HG02981 (cell line): ENCODE results near the gene SYNGR2.
A peak's percentile ranks its signal among the peaks of the same experiment; 100 is the strongest.

Source experiments
- ATAC-seq: cut with Tn5 transposase; IDR thresholded peaks from one replicate; pipeline ENCODE4 v1.9.1; 2021; ENCODE audit warnings: mild to moderate bottlenecking, moderate library complexity; ENCODE audit not compliant: unreplicated experiment

SYNGR2 gene, protein sequence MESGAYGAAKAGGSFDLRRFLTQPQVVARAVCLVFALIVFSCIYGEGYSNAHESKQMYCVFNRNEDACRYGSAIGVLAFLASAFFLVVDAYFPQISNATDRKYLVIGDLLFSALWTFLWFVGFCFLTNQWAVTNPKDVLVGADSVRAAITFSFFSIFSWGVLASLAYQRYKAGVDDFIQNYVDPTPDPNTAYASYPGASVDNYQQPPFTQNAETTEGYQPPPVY

GRCh38 chr17:78168242-78168902 is at the start of gene SYNGR2:
SYNGR2 (plus strand) TSS chr17:78168581; CDS start chr17:78168617, 36 bp downstream.
- ATAC-seq, result peak; percentile 41

DNA sequence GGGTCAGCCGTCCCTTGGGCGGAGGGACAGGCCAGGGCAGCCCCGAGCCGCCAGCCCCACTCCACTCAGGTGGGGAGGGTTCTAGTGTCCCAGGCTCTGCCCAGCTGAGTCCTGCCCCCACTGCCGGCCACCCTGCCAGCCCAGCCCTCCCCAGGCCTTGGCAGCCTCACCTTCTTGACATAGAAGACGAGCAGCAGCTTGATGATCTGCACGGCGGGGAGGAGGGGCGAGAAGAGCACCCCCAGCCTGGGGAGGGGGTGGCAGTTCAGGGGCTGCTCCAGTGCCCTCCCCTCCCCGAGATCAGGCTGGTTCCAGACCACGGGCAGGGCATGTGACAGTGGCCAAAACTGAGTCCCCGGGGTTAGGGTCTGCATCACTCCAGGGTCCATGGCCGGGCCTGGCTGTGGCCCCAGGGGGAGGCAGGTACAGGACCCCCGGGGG is 49.6 kb upstream of the SYNGR2 start:
- ATAC-seq, result no peak

GRCh38 chr17:78120537-78120936 is 47.8 kb upstream of the SYNGR2 start:
- no peak for ATAC-seq

- no peak for ATAC-seq
These were observed 47.2 kb upstream of the SYNGR2 start for GRCh38 chr17:78120971-78121800.

- ATAC-seq, result no peak
These were observed 46.6 kb upstream of the SYNGR2 start for GRCh38 chr17:78121801-78122215.

DNA sequence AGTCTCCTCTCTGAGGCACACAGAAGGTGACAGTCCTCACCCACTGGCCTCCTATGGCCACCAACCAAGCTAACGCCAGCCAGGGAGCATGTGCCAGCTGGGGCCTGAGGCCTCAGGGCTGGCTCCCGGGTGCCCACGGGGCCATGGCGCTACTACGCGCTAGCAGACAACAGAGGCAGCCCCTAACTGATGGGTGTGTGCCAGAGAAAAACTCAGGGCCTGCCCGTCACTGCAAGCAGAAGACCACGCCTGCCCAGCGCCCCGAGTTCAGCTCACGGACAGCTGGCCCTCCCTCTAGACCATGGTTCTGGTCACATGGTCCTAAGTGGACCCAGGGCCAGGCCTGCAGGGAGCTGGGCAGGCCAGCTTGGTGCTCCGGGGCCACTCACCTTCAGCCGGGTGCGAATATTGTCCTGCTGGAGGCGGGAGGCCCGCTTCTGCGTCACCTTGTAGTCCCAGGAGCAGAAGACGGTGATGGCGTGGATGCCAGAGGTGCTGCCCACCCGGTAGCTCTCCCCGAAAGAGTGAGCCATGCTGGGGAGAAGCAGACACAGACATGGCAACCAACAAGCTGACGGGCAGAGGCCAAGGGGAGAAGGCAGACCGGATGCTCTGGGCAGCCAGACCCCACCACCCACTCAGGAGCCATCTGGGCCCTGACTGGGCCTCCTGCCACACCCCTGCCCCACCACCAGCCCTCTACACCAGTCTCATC is 46.0 kb upstream of the SYNGR2 start:
- no peak for ATAC-seq

DNA sequence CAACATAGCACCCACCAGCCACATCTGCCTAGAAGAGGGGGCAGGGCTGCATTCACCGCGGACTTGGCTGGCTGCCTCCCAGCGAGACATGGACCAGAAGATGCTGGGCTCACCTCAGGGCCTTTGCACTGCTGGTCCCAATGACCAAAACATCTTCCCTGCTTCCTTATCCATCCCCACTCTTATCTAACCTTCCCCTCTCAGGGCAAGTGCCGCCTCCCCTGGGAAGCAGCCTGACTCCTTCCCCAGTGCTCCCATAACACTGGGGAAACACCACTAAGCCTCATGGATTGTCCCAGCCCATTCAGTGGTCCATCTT is 45.5 kb upstream of the SYNGR2 start:
- no peak for ATAC-seq

DNA sequence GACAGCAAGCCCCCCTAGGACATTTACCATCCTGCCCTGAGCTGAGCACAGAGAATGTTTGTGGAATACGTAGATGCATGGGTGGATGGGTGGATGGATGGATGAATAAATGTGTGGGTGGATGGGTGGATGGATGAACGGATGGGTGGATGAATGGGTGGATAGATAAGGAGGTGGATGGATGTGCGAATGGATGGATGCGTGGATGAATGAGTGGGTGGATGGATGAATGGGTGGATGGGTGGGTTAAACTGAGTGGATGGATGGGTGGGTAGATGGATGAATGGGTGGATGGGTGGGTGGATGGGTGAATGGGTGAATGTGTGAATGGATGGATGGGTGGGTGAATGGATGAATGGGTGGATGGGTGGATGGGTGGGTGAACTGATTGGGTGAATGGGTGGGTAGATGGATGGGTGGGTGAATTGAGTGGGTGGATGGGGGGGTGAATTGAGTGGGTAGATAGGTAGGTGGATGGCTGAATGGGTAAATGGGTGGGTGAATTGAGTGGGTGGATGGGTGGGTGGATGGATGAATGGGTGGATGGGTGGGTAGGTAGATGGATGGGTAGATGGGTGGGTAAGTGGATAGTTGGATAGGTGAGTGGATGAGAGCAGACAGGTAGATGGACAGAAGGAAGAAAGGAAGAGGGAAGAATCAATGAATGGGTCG is 45.0 kb upstream of the SYNGR2 start:
- no peak for ATAC-seq

DNA sequence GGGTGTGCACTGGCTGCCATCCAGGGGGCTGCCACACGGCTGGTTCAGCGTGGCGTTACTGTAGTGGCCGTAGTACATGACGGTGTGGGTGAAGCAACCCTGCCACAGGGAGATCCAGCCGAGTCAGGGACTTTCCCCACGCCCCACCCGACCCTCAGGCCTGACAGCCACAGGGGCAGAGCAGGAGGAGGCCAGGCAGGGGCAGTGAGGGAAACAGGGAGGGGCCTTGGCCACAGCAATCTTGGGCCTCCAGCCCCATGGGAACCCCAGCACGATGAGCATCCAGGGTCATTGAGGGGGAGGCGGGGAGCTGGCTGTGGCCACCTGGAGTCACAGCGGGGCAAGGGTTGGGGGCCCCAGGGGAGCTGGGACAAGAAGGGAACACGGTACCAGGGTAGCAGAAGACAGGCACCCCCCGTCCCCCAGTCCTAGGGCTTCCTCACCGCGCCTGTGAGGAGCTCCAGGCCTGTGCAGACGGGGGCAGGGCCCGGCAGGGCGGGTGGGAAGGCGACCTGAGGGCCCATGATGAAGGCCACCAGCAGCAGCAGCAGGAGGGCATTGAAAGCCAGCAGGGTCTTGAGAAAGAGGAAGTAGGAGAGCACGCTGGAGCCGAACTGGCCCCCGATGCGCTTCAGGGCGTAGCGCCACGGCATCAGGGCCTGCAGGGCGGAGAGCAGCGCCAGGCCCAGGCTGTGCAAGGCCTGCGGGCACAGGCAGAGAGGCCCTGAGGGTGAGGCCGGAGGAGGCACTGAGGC is 44.1 kb upstream of the SYNGR2 start:
- ATAC-seq, result peak; percentile 30

- no peak for ATAC-seq
These were observed 43.6 kb upstream of the SYNGR2 start for GRCh38 chr17:78124836-78125137.

DNA sequence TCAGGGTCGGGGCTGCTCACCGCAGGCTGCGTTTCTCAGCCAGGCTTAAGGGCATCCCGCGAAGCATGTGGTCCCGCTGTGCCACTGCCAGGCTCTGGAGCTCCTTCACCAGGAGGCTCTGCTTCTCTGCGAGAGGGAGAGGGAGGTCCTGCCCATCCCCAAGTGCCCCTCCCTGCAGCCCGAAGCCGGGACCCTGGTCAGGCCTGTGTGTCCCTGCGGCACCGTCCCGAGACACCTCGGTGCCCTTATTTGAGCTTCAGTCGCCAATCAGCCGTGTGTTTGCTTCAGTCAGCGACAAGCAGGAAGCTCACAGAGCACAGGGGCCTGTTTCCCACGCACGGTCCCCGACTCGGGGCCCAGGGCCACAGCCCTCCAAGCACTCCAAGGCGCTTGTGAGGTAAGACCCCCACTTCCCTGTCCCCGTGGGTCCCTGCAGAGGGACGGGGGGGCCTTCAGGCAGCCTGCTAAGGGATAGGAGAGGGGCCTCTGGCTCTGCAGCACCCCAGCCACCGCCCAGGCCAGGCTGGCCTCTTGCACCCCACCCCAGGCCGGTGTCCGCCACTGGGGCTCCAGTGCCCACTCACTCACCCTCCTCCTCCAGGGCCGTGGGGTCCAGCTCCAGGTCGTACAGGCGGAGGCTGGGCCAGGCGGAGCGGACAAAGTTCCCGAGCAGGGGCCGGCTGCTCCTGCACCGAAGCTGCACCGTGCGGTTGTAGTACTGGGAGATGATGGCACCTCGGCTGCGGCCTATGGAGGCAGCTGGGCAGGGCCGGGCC is 43.1 kb upstream of the SYNGR2 start:
- no peak for ATAC-seq

GRCh38 chr17:78125976-78126894 is 42.1 kb upstream of the SYNGR2 start:
- ATAC-seq, result no peak

- ATAC-seq, result no peak
These were observed 41.5 kb upstream of the SYNGR2 start for GRCh38 chr17:78126895-78127238.

- ATAC-seq, result no peak
These were observed 41.0 kb upstream of the SYNGR2 start for GRCh38 chr17:78127239-78127887.

GRCh38 chr17:78127888-78128550 is 40.4 kb upstream of the SYNGR2 start:
- ATAC-seq, result no peak

GRCh38 chr17:78128551-78129350 is 39.6 kb upstream of the SYNGR2 start, which contains the start of gene TMC6:
TMC6 (minus strand) TSS chr17:78128755; CDS start chr17:78126832, 1,923 bp downstream.
- ATAC-seq, result no peak
